SJCRH30 (cell line): ENCODE measurements around the gene INAFM1. TPM values are rescaled to one million over a fixed set of nuclear protein-coding genes. Genes with fewer than 3 reads are reported as not detected.

Experiments used
- DNase-seq, 2 experiments: peaks; one replicate each; pipeline ENCODE4 v3.0.0-alpha.2; 2015 to 2020
- H3K27ac ChIP-seq: fragments of 250-450 bp; sonication (Bioruptor Pico); 2 replicates; pipeline ENCODE4 v1.5.1; 2020; ENCODE audit warnings: mild to moderate bottlenecking, moderate library complexity
- H3K27me3 ChIP-seq: fragments of 250-450 bp; sonication (Bioruptor Pico); 2 replicates; pipeline ENCODE4 v1.5.1; 2020; ENCODE audit warnings: mild to moderate bottlenecking, moderate library complexity
- H3K36me3 ChIP-seq: fragments of 250-450 bp; sonication (Bioruptor Pico); 2 replicates; pipeline ENCODE4 v1.5.1; 2020; ENCODE audit warnings: mild to moderate bottlenecking, moderate library complexity
- H3K4me1 ChIP-seq: fragments of 250-450 bp; sonication (Bioruptor Pico); 2 replicates; pipeline ENCODE4 v1.5.1; 2020; ENCODE audit warnings: mild to moderate bottlenecking, moderate library complexity
- H3K4me3 ChIP-seq: fragments of 250-450 bp; sonication (Bioruptor Pico); 2 replicates; pipeline ENCODE4 v1.5.1; 2020; ENCODE audit warnings: mild to moderate bottlenecking, moderate library complexity
- H3K9me3 ChIP-seq: fragments of 250-450 bp; sonication (Bioruptor Pico); replicated peaks from 2 replicates; pipeline ENCODE4 v1.5.1; 2020; ENCODE audit warnings: mild to moderate bottlenecking, moderate library complexity
- total RNA-seq: library from RNA; depleted of rRNA; stranded (reverse); fragments of >200 nt; shearing (Covaris generic); gene quantifications from 2 replicates; pipeline ENCODE4 v1.2.3, GENCODE V29; 2014; rRNA removed

INAFM1 gene
- total RNA-seq, 1 experiment from 2014 or later: 2.4 TPM

DNA sequence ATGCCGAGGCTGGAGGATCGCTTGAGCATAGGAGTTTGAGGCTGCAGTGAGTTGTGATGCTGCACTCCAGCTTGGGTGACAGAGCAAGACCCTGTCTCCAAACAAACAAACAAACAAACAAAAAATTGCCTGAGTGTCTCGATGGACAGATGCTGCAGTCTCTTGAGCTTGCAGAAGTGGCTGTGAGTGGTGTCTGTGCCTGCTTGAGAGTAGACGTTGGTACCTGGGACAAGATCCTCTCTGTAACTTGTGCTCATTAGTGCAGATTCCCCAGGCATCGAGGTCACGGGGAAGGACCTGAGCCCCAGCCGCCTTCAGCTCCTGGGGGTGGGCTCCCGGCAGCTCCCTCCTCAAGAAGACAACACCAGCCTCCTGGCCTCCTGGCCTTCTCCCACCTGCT is 48.7 kb downstream of the INAFM1 start:
- H3K27ac ChIP-seq: no peak overlapping the region
- H3K9me3 ChIP-seq: no peaks in the 10 kb centered on the region
- no peak for DNase-seq
- H3K27me3 ChIP-seq: no peaks in the 10 kb centered on the region
- H3K4me1 ChIP-seq: no peaks in the 10 kb centered on the region
- no peaks in the 10 kb centered on the region for H3K36me3 ChIP-seq
- H3K4me3 ChIP-seq: no peak overlapping the region

DNA sequence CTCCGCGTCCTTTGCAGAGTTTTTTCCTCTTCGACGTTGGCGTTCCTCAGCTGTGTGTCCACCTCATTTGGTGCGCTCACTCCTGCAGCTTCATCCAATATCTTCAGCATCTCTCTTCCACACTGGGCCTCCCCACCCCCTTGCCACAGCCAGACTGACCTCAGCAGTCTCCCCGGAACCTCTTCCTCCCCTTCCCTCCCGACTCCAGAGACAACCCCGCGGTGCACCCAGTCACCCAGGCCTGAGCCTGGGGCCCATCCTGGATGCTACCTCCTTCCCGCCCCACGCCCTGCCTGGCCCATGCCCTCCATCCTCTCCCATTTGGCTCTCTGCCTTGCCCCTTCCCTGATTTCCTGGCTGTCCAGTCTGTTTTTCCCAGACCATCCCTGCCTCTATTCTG is 49.2 kb downstream of the INAFM1 start:
- H3K9me3 ChIP-seq: no peaks in the 10 kb centered on the region
- no peaks in the 10 kb centered on the region for H3K36me3 ChIP-seq
- no peak overlapping the region for H3K4me3 ChIP-seq
- no peak overlapping the region for H3K27ac ChIP-seq
- no peak for DNase-seq
- H3K27me3 ChIP-seq: no peaks in the 10 kb centered on the region
- H3K4me1 ChIP-seq: no peaks in the 10 kb centered on the region

DNA sequence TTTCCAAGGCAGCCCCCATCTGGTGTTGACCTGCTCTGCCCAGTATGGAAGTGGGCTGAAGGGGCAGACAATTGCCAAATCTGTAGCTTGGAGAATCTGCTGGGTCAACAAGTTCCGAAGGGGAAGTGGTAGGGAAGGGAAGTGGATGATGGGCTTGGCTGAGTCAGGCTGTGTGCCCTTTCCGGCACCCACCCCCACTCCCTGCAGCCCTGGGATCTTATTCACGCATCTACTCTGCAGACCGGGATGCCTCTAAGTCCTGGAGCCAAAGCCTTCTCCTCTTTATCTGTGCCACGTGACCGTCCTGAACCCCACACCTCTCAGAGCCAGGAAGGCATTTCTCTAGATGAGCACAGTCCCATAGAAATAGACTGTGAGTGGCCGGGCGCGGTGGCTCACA is 49.8 kb downstream of the INAFM1 start:
- Histone ChIP-seq H3K27ac (no peak overlapping the region), H3K4me3 (no peak overlapping the region), H3K9me3 (no peaks in the 10 kb centered on the region), H3K27me3 (no peaks in the 10 kb centered on the region), H3K4me1 (no peaks in the 10 kb centered on the region), H3K36me3 (no peaks in the 10 kb centered on the region)
- no peak for DNase-seq

Other genes starting within 250 kb of the INAFM1 start
- gene TMEM160, start 226.3 kb upstream of the INAFM1 start, total RNA-seq: 22.6 and 28.8 TPM in 2 replicates
- gene ZC3H4, start 161.1 kb upstream of the INAFM1 start, total RNA-seq: 19.4 and 21.2 TPM in 2 replicates
- gene SAE1, start 144.1 kb upstream of the INAFM1 start, total RNA-seq: 202 and 219 TPM in 2 replicates
- 1.7 and 2.3 TPM in 2 replicates for gene BBC3, start 43.7 kb upstream of the INAFM1 start, total RNA-seq
- 7.2 and 10.7 TPM in 2 replicates for gene CCDC9, start 18.4 kb upstream of the INAFM1 start, total RNA-seq
- gene C5AR1, start 35.0 kb downstream of the INAFM1 start, total RNA-seq: not detected in 2 replicates
- gene C5AR2, start 57.3 kb downstream of the INAFM1 start, total RNA-seq: not detected in 2 replicates
- gene DHX34, start 74.4 kb downstream of the INAFM1 start, total RNA-seq: 18.9 and 20.3 TPM in 2 replicates
- gene MEIS3, start 144.6 kb downstream of the INAFM1 start, total RNA-seq: 15.9 and 16.2 TPM in 2 replicates
- 0.10 TPM in 1 of 2 replicates, not detected in the other for gene SLC8A2, start 197.0 kb downstream of the INAFM1 start, total RNA-seq
- gene KPTN, start 209.3 kb downstream of the INAFM1 start, total RNA-seq: 4.5 and 5.0 TPM in 2 replicates
- 71.5 and 77.0 TPM in 2 replicates for gene NAPA, start 240.2 kb downstream of the INAFM1 start, total RNA-seq